Effector CD8-positive, alpha-beta T cell (primary cell): ENCODE results near the gene TAAR5.
"Not testable (repeated sequence)": the region's sequence is repeated elsewhere in the genome, so short reads cannot be mapped to it uniquely, and the experiment has no call there.

ENCODE experiments used
- DNase-seq: peaks from one replicate; lab custom pipeline; 2025; lab: John Stamatoyannopoulos, UW
- total RNA-seq, 4 experiments: gene quantifications; one replicate each; lab custom pipeline; 2026; lab: John Stamatoyannopoulos, UW

TAAR5 gene
- 0 reads per million in 4 experiments for total RNA-seq

- no peak for DNase-seq
Observed at GRCh38 chr6:132589454-132589853, at the start of gene TAAR5. Gene TAAR5, minus strand, starts transcription at chr6:132589741. Its CDS starts 55 bp downstream, at chr6:132589686.

GRCh38 chr6:132637135-132637534 is 47.6 kb upstream of the TAAR5 start:
- DNase-seq: not testable (repeated sequence)

- DNase-seq: not testable (repeated sequence)
Observed at GRCh38 chr6:132635906-132636305, 46.4 kb upstream of the TAAR5 start.

- not testable (repeated sequence) for DNase-seq
Observed at GRCh38 chr6:132635288-132635687, 45.7 kb upstream of the TAAR5 start.

- DNase-seq: no peak
Observed at GRCh38 chr6:132634796-132635195, 45.3 kb upstream of the TAAR5 start.

GRCh38 chr6:132633362-132633761 is 43.8 kb upstream of the TAAR5 start:
- DNase-seq: no peak

GRCh38 chr6:132624175-132624574 is 34.6 kb upstream of the TAAR5 start, which contains the start of gene TAAR2:
Gene TAAR2, minus strand, starts transcription at chr6:132624275. Its CDS starts 0 bp downstream, at chr6:132624275.
- no peak for DNase-seq

GRCh38 chr6:132623106-132623845 is 33.7 kb upstream of the TAAR5 start:
- DNase-seq: no peak

- no peak for DNase-seq
Observed at GRCh38 chr6:132616677-132617076, 27.1 kb upstream of the TAAR5 start.

GRCh38 chr6:132614554-132614953 is 25.0 kb upstream of the TAAR5 start:
- DNase-seq: no peak

GRCh38 chr6:132612449-132613108 is 23.0 kb upstream of the TAAR5 start:
- no peak for DNase-seq

GRCh38 chr6:132611616-132612015 is 22.1 kb upstream of the TAAR5 start:
- DNase-seq: no peak

- DNase-seq: no peak
Observed at GRCh38 chr6:132607544-132608233, 18.1 kb upstream of the TAAR5 start.

- no peak for DNase-seq
Observed at GRCh38 chr6:132604635-132605152, 15.2 kb upstream of the TAAR5 start.

GRCh38 chr6:132600900-132601299 is 11.4 kb upstream of the TAAR5 start:
- DNase-seq: not testable (repeated sequence)

GRCh38 chr6:132598473-132598872 is 8.9 kb upstream of the TAAR5 start:
- DNase-seq: no peak

GRCh38 chr6:132596201-132596600 is 6.7 kb upstream of the TAAR5 start:
- DNase-seq: no peak

GRCh38 chr6:132592855-132593254 is 3.3 kb upstream of the TAAR5 start:
- DNase-seq: no peak

GRCh38 chr6:132590362-132590761 is 821 bp upstream of the TAAR5 start:
- DNase-seq: no peak

GRCh38 chr6:132587424-132587823 is 2.1 kb downstream of the TAAR5 start:
- DNase-seq: no peak

GRCh38 chr6:132584698-132585097 is 4.8 kb downstream of the TAAR5 start:
- no peak for DNase-seq

- no peak for DNase-seq
Observed at GRCh38 chr6:132571774-132572173, 17.8 kb downstream of the TAAR5 start.
